Mesodermal cell (in vitro differentiated cells): ENCODE measurements around the gene CCDC38.
"Not testable (repeated sequence)": the region's sequence is repeated elsewhere in the genome, so short reads cannot be mapped to it uniquely, and the experiment has no call there.

Experiments
- H3K27ac ChIP-seq: 2 replicates; pipeline ENCODE4 v1.7.0; 2013; ENCODE audit warnings: mild to moderate bottlenecking, low read depth, low read length, moderate library complexity; ENCODE audit not compliant: severe bottlenecking
- H3K36me3 ChIP-seq: 2 replicates; pipeline ENCODE4 v1.7.1; 2013; ENCODE audit warnings: mild to moderate bottlenecking, low read length, moderate library complexity; ENCODE audit not compliant: control insufficient read depth, insufficient read depth
- H3K4me1 ChIP-seq: one replicate; pipeline ENCODE4 v1.7.1; 2013; ENCODE audit warnings: mild to moderate bottlenecking, low read length; ENCODE audit not compliant: insufficient read depth, control insufficient read depth, poor library complexity, severe bottlenecking
- H3K4me3 ChIP-seq: 2 replicates; pipeline ENCODE4 v1.7.0; 2013; ENCODE audit warnings: low read length, control low read depth, mild to moderate bottlenecking; ENCODE audit not compliant: insufficient read depth, poor library complexity, severe bottlenecking; ENCODE audit errors: extremely low read depth
- H3K9me3 ChIP-seq: 2 replicates; pipeline ENCODE4 v1.7.1; 2013; ENCODE audit warnings: mild to moderate bottlenecking, low read length, moderate library complexity; ENCODE audit not compliant: control insufficient read depth
- WGBS, 2 experiments: methylation state at CpG; one replicate each; pipeline ENCODE4 v1.1.5; 2013; ENCODE audit warnings: missing lambda C conversion rate in 2 of 2; ENCODE audit not compliant: insufficient coverage in 2 of 2; 5-methylcytosine and 5-hydroxymethylcytosine counted together

The CCDC38 gene

GRCh38 chr12:95858451-95859343 is 83.7 kb downstream of the CCDC38 start, which contains the start of gene SNRPF:
Gene SNRPF (plus strand): TSS chr12:95858952. CDS start chr12:95859074, 122 bp downstream.
- WGBS, 2 experiments, result 4% methylated on average over 40 to 41 of the region's 54 CpGs
- H3K27ac ChIP-seq, result peak within 1 kb of the TSS; percentile 68
- peak within 1 kb of the TSS; percentile 87 for H3K4me3 ChIP-seq
- peaks cover 13% of the 10 kb centered on the region for H3K9me3 ChIP-seq
- H3K4me1 ChIP-seq, result peaks cover 6% of the 10 kb centered on the region
- H3K36me3 ChIP-seq, result peaks cover 36% of the 10 kb centered on the region

DNA sequence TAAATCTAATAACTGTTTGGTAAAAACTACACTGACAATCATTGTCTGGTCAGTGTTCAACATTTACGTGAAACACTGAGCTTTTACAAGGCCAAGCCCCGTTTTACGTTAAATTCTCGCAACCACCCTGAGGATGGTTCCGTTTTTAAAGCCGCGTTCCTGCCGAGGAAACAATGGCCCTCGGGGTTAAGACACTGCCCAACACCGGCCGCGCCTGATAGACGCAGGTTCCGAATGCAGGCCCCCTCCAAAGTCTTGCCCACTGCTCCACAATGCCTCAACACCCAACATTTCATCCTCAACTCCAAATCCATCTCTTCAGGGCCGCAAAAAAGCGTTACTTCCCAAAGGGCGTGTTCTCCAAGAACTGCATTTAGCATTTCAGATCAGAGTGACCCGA is 84.6 kb downstream of the CCDC38 start:
- Histone ChIP-seq H3K36me3 (peaks cover 27% of the 10 kb centered on the region), H3K9me3 (peaks cover 13% of the 10 kb centered on the region), H3K4me3 (peak overlapping the region; percentile 87), H3K4me1 (peaks cover 6% of the 10 kb centered on the region), H3K27ac (no peak overlapping the region)
- WGBS, 2 experiments, result 84 to 90% methylated on average over 18 of the region's 18 CpGs

- Histone ChIP-seq H3K9me3 (peaks cover 7% of the 10 kb centered on the region), H3K36me3 (peaks cover 21% of the 10 kb centered on the region), H3K4me3 (no peak overlapping the region), H3K27ac (no peak overlapping the region), H3K4me1 (peaks cover 6% of the 10 kb centered on the region)
- 91 to 95% methylated on average over 6 to 7 of the region's 7 CpGs for WGBS, 2 experiments
These were observed 85.3 kb downstream of the CCDC38 start for GRCh38 chr12:95857156-95857555.

GRCh38 chr12:95852133-95852532 is 90.3 kb downstream of the CCDC38 start:
- Histone ChIP-seq H3K4me3 (no peak overlapping the region), H3K9me3 (no peaks in the 10 kb centered on the region), H3K36me3 (no peaks in the 10 kb centered on the region), H3K27ac (no peak overlapping the region), H3K4me1 (no peaks in the 10 kb centered on the region)
- WGBS, 2 experiments, result 80 to 91% methylated on average over 3 to 4 of the region's 4 CpGs

- no peak overlapping the region for H3K4me3 ChIP-seq
- no peaks in the 10 kb centered on the region for H3K4me1 ChIP-seq
- no peaks in the 10 kb centered on the region for H3K9me3 ChIP-seq
- H3K27ac ChIP-seq, result no peak overlapping the region
- H3K36me3 ChIP-seq, result no peaks in the 10 kb centered on the region
- 85 to 88% methylated on average over 2 to 3 of the region's 3 CpGs for WGBS, 2 experiments
These were observed 90.8 kb downstream of the CCDC38 start for GRCh38 chr12:95851606-95852005.

DNA sequence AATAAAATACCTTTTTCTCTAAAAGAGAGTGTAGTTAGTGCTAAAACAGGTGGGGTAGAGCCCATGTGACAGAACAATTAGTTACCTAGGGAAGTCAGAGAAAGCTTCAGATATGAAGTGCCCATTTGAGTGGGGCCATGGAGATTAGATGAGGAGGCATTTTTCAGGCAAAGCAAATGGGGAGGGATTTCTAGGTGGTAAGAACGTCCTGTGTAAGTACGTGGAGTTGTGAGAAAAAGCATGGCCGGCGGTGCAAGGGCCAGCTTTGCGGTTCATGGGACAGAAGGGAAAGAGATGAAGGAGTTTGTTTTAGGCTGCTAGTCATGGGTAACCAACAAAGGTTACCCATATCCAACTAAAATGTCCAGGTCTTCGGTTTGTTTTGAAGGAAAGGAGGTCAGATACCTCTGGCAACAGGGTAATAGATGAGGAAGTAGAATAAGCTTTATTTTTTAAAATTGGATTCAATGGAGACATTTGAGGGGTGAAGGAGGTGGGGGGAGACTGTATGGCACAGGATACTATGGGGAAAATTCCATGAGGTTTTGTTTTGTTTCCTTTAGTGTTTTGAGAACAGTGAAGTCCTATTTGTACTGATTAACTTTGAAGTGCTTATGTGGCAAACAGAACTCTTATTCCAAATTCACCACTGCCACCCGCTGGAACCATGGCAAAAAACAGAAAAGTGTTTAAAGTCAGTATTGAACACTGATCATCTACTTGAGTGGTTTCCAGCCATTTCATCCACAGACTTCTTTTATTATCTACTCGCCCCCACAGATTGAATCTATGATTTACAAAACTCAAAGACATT is 93.6 kb downstream of the CCDC38 start:
- H3K36me3 ChIP-seq, result no peaks in the 10 kb centered on the region
- H3K27ac ChIP-seq, result no peak overlapping the region
- no peaks in the 10 kb centered on the region for H3K4me1 ChIP-seq
- no peak overlapping the region for H3K4me3 ChIP-seq
- no peaks in the 10 kb centered on the region for H3K9me3 ChIP-seq
- 59 to 86% methylated on average over 2 to 5 of the region's 8 CpGs for WGBS, 2 experiments

DNA sequence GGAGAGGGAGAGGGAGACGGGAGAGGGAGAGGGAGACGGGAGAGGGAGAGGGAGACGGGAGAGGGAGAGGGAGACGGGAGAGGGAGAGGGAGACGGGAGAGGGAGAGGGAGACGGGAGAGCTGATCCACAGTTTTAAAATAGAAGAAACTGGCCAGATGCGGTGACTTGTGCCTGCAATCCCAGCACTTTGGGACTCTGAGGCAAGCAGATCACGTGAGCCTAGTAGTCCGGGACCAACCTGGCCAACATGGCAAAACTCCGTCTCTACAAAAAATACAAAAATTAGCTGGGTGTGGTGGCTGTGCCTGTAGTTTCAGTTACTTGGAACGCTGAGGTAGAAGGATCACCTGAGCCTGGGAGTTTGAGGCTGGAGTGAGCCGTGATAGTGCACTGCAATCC is 100.0 kb downstream of the CCDC38 start:
- H3K4me3 ChIP-seq, H3K36me3 ChIP-seq, H3K9me3 ChIP-seq, H3K4me1 ChIP-seq, H3K27ac ChIP-seq: not testable (repeated sequence)
- WGBS, 2 experiments, result 83 to 86% methylated on average over 3 to 4 of the region's 12 CpGs

- Histone ChIP-seq H3K4me1 (no peaks in the 10 kb centered on the region), H3K9me3 (no peaks in the 10 kb centered on the region), H3K36me3 (no peaks in the 10 kb centered on the region), H3K4me3 (no peak overlapping the region), H3K27ac (no peak overlapping the region)
- WGBS, 2 experiments, result 90 to 98% methylated on average over 7 to 8 of the region's 11 CpGs
These were observed 104.3 kb downstream of the CCDC38 start for GRCh38 chr12:95838125-95838524.

DNA sequence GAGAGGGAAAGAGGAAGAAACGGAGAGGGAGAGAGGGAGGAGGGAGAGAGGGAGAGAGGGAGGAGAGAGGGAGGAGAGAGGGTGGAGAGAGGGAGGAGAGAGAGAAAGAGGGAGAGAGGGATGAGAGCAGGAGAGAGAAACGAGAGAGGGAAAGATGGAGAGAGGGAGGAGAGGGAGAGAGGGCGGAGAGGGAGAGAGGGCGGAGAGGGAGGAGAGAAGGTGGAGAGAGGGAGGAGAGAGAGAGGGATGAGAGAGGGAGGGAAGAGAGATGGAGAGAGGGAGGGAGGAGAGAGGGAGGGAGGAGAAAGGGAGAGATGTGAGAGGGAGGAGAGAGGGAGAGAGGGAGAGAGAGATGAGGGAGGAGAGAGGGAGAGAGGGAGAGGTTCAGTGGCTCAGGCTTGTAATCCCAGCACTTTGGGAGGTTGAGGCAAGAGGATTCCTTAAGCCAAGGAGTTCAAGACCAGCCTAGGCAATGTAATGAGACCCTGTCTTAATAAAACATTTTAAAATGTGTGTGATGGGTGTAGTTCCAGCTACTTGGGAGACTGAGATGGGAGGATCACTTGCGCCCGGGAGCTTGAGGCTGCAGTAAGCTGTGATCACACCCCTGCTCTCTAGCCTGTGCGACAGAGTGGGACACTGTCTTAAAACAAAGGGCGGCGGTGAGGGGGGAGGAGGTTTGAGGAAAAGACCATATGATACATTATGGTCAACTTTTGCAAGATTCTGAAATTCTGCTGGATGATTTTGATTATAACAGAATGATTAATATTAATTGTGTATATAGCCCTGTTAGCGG is 105.0 kb downstream of the CCDC38 start:
- Histone ChIP-seq H3K36me3 (no peaks in the 10 kb centered on the region), H3K9me3 (no peaks in the 10 kb centered on the region), H3K4me3 (no peak overlapping the region), H3K27ac (no peak overlapping the region), H3K4me1 (no peaks in the 10 kb centered on the region)
- 77 to 78% methylated on average over 8 to 9 of the region's 10 CpGs for WGBS, 2 experiments

DNA sequence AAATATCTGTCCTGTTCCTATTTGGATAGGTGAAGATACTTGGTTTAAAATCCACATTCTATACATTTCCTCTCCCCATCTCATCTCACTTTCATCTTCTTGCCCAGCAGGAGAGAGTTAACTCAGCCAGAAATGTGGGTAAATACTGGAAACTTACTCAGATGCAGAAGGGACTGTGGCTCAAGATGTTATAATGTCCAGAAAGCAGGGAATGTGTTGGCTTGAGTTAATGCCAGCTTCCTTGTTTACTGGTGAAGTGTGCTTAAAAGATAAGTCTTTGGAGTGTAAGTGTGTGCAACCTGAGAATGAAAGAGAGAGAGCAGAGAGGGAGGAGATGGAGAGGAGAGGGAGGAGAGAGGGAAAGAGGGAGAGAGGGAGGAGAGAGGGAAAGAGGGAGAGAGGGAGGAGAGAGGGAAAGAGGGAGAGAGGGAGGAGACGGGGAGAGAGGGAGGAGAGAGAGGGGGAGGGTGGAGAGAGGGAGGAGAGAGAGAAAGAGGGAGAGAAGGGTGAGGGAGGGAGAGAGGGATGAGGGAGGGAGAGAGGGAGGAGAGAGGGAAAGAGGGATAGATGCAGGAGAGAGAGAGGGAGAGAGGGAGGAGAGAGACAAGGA is 105.7 kb downstream of the CCDC38 start:
- H3K9me3 ChIP-seq, result no peaks in the 10 kb centered on the region
- H3K4me3 ChIP-seq, result no peak overlapping the region
- WGBS, 2 experiments, result 0% methylated on average over 1 of the region's 1 CpG; no CpG with 5 or more reads in 1 of the 2 experiments
- H3K36me3 ChIP-seq, result no peaks in the 10 kb centered on the region
- no peak overlapping the region for H3K27ac ChIP-seq
- no peaks in the 10 kb centered on the region for H3K4me1 ChIP-seq
